ENCODE measurements around the gene CLCN6.

DNA sequence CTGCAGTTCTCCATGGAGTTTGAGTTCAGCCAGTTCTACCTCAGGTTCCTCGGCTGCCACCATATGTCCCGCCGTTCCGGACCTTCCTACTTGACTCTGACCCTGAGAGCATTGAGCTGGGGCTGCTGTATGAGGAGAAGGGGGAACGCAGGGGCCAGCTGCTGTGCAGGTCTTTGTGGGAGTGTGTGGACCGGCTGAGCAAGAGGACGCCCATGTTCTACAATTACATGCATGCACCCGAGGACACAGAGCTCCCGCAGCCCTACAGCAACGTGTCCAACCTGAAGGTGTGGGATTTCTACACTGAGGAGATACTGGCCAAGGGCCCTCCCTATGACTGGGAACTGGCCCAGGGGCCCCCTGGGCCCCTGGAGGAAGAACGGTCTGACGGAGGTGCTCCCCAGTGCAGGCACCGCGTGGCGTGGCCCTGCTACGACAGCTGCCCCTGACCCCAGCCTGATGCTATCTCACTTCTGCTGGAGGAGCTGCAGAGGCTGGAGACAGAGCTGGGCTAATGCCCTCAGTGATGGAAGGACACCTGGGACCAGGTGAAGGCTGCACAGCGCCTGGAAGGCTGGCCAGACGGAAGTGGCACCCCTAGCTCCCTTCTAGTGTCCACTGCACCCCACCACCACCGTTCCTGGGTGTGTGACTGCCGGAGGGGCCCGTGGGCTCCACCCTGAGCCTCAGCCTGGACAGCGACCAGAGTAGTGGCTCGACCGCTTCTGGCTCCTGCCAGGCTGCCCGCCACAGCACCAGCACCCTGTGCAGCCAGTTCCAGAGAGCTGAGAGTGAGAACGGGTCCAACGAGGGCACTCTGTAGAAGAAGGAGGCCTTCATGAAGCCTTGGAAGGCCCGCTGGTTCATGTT lies 73.6 kb downstream of the CLCN6 start:
- TF ChIP-seq POLR2AphosphoS5 (IDR thresholded peaks at IDR 0.05; ENCODE audit: low read depth, low read length) (no peak), PAX5 (IDR thresholded peaks at IDR 0.05; ENCODE audit: insufficient read depth, low read length, severe bottlenecking) (no peak), SPI1 (IDR thresholded peaks at IDR 0.05; ENCODE audit: low read depth, low read length) (no peak)
